Left renal pelvis (tissue), 4 donors: Measurements from ENCODE around the gene EPN2. TPM values are rescaled to one million over a fixed set of nuclear protein-coding genes. Genes with fewer than 3 reads are reported as not detected.

Experiments
- DNase-seq, 4 donors: peaks; one replicate each; pipeline ENCODE4 v3.0.0-alpha.2; 2013; ENCODE audit warnings: low read depth in 4 of 4, low spot score in 3 of 4
- polyA plus RNA-seq, 4 donors: library from polyadenylated mRNA; unstranded; fragments of 120-200 nt; gene quantifications; one replicate each; pipeline ENCODE4 v1.2.1, GENCODE V29; 2013; ENCODE audit not compliant: insufficient read length in 4 of 4

The EPN2 gene
- polyA plus RNA-seq, 4 donors = 47.1 to 54.7 (median 48.5) TPM

GRCh38 chr17:19290066-19290705 is 53.0 kb downstream of the EPN2 start:
- DNase-seq = no peak

DNA sequence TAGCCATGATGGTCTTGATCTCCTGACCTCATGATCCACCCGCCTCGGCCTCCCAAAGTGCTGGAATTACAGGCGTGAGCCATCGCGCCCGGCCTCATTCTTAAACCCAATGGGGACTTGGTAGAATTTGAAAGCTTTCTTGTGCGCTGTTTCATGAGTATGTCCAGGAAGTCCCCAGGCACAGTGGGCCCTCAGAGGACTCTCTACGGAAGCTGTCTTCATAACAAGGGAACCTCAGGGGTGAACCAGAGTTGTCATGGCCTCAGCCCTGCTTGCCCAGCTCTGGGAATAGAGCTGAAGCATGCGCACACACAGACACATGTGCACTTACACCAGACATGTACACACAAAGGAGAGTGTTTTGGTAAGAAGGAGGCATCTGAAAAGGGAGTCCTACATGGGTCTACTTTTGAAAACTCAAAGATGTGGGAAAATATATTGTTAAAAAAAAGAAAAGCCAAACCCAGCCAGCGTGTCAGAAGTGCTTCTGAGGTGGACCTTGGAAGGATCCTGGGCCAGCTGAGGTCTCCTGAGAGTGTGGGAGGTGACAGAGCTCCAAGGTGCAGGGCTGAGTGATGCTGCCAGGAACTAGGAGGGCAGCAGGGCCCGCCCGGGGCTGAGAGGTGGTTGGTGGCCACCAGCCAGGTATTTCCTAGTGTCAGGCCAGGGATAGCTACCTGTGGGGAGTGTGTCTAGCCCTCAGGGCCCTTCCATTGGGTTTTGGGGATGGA is 54.6 kb downstream of the EPN2 start:
- no peak for DNase-seq

DNA sequence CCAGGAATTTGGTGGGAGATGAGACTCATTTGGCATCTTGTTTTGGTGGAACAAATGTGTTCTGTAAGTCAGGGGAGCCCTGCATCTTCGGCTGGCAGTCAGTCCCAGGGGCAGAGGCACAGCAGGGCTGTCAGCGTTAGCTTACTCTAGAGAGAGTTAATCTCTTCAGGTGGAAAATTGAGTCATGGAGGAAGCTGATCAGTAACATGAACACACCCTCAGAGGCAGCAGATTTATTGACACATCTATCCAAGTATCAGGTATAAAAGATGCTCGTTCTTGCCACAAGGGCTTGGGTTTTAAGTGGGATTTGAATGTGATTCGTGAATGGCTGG is 55.2 kb downstream of the EPN2 start:
- DNase-seq = no peak

DNA sequence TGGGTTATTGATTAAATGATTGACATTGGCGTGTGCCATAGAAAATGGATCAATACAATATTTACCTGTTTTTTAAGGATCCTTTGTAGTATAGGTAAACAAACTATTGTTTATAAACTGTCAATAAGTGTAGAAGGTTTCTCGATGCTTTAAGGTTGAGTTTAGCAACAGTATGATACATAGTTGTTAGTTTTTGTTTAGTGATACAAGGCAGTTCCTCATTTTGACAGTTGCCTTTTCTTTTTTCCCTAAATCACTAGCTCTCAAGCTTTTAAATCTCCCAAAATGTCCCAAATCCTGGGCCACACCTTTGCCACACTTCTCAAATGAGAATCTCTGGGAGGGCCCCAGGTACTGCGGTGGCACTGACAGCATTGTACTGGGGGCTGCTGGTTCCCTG is 57.3 kb downstream of the EPN2 start:
- DNase-seq = no peak

- peak in 1 of 4 donors; percentile 50 for DNase-seq
These were observed 58.4 kb downstream of the EPN2 start for GRCh38 chr17:19295473-19296135.

DNA sequence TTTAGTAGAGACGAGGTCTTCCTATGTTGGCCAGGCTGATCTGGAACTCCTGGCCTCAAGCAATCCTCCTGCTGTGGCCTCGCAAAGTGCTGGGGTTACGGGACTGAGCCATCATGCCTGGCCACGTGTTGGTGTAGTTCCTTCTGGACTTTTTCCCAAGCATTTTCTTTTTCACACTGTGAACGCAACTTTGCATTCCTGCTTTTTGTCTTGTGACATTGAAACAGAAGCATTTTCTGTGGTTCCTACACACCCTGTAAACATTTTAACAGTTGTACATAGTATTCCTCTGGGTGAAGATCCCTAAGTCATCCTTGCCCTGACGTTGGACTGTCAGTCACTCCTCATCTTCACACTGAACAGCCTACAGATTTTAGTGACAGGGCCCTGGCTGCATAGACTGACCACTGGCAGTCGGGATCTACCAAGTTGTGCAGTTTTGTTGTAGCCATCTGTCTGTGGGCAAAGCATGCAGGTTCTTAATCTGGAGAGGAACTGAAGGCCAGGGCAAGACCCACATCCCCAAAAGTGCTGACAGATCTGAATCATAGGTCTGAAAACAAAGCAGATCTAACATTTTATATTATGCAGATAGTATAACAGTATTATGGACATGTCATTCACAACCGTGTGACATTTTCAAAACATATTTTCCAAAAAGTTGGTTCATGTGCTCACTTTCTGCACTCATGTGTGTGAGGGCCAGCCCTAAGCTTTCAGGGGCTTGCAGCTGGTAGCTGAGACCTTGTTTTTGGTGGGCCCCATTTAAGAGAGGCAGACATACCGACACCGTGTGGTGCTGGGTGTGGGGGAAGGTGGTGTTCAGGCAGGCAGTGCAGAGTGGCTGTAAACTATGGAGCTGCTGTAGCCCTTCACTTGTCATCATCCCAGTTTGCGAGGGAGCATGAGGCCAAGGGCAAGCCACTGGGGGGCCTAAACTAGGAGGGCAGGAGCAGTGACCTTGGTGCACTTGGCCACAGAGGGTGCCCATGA is 59.9 kb downstream of the EPN2 start:
- no peak for DNase-seq

GRCh38 chr17:19298569-19299213 is 61.5 kb downstream of the EPN2 start:
- no peak for DNase-seq

DNA sequence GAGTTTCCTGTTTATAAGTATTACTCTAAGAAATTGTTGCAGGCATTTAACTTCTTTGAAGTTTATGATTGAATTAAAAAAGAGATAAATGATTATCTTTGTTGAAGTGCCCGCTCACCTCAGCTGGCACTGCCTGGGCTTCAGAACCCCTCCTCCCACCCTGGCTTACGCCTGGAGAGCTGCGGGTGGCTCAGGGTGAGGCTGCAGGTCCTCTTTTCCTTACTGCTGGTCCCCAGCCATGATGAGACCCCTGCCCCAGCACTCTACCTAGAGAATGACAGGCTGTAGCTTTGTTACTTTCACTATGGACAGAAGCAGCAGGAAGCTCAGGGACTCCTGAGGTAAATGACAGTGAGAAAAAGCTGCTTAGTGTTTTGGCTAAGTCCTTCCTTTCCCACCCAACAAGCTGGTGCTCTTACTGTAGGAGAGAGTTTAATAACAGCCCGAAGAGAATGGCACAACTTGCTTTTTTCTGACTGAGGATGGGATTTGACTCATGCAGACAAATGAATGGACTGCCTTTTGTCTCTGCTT is 62.1 kb downstream of the EPN2 start:
- DNase-seq = no peak

DNA sequence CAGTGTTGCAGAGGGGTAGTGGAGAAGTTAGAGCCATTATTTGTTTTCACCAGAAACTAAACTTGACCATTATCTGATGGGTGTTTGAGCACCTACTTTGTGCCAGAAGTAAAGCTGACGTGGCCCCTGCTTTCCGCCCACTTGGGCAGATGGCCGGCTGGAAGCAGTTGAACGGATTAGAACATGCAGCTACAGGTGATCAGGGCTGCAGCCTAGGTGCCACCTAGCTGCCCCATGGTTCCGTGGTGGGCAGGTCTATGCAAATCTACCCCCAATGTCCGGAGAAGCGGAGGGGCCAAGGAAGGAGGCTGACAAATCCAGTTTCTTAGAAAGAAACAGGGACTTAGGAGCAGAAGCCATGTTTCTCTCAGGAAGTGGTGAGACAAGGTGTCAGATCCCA is 62.7 kb downstream of the EPN2 start:
- DNase-seq = no peak

- no peak for DNase-seq
These were observed 64.2 kb downstream of the EPN2 start for GRCh38 chr17:19301274-19301951.

DNA sequence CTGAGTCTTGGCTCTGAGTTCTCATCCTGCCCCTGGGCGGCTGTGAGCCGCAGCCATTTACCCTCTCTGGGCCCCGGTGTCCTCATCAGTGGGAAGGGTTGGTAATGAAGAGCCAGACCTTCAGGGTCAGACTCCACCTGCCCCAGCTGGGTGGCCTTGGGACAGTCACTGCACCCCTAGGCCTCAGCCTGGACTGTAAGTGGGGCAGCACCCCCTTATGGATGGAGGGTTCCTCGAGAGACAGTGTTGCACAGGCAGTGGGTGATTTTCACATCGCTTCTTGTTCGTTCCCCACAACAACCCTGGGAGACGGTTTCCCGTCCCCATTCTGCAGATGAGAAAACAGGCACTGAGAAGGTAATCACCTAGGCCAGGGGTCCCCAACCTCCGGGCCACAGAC is 64.8 kb downstream of the EPN2 start:
- no peak for DNase-seq

DNA sequence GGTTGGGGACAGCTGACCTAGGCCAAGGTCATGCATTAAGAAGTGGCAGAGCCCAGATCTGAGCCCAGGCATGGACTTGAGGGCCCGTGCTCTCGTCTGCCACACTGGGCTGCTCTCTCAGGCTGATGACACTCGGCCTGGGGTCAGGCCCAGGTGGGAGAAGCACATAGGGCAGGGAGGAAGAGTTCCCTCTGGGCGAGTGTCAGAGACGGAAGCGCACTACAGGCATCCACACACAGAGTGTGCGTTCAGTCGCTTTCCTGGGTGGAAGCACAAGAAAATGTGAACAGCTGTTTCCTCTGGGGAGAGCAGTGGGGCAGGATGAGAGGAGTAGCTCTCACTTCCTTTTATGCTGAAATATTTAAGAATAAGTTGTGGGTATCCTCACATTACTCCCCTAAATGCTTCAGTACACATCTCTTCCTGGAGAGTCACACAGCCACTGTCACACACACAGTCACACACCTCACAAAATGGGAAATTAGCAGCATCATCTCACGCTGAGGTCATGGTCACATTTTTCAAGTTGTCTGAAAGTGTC is 65.7 kb downstream of the EPN2 start:
- DNase-seq = no peak

GRCh38 chr17:19303367-19303776 is 66.2 kb downstream of the EPN2 start:
- DNase-seq = no peak

GRCh38 chr17:19304209-19304608 is 67.0 kb downstream of the EPN2 start:
- DNase-seq = no peak

DNA sequence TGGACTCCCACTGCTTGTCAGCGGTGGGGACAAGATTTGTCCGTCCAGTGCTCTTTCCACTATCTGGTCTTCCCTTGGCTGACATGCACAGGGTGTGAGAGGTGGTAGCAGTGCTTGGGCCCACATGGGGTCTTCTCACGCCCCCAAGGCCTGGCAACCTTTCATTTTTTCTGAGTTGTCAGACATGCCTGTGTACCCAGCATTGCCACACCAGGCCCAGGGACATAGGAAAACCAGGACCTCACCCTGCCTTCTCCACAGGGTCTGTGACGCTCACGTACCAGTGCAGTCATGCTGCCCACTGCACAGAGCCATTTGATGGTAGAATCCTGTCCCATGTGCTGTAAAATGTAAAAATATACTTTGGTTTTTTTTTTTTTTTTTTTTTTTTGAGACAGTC is 67.6 kb downstream of the EPN2 start:
- DNase-seq = no peak

- DNase-seq = no peak
These were observed 68.1 kb downstream of the EPN2 start for GRCh38 chr17:19305256-19305655.

GRCh38 chr17:19305761-19306159 is 68.6 kb downstream of the EPN2 start:
- DNase-seq = no peak

- no peak for DNase-seq
These were observed 69.3 kb downstream of the EPN2 start for GRCh38 chr17:19306160-19307111.
